KMS-11 (cell line): Measurements from ENCODE around the gene GNL1.
"Not testable (repeated sequence)": the region's sequence is repeated elsewhere in the genome, so short reads cannot be mapped to it uniquely, and the experiment has no call there.

Experiments
- H2AFZ ChIP-seq: fragments of 200-600 bp; sonication (generic); 2 replicates; pipeline ENCODE4 v1.6.1; 2016; ENCODE audit warnings: antibody characterized with exemption, mixed run types, low read depth
- H3K27ac ChIP-seq: fragments of 200-600 bp; sonication (generic); 2 replicates; pipeline ENCODE4 v1.6.1; 2016; ENCODE audit warnings: mild to moderate bottlenecking, mixed run types
- H3K27me3 ChIP-seq: fragments of 200-600 bp; sonication (generic); 2 replicates; pipeline ENCODE4 v1.6.1; 2017; ENCODE audit warnings: mild to moderate bottlenecking, low read depth, mixed run types, moderate library complexity; ENCODE audit not compliant: insufficient read depth
- H3K36me3 ChIP-seq: fragments of 200-600 bp; sonication (generic); 2 replicates; pipeline ENCODE4 v1.6.1; 2017; ENCODE audit warnings: mild to moderate bottlenecking, mixed run types; ENCODE audit not compliant: insufficient read depth
- H3K4me1 ChIP-seq: fragments of 200-600 bp; sonication (generic); 2 replicates; pipeline ENCODE4 v1.6.1; 2016; ENCODE audit warnings: mild to moderate bottlenecking, low read depth, mixed run types; ENCODE audit not compliant: poor library complexity, severe bottlenecking
- H3K4me2 ChIP-seq: fragments of 200-600 bp; sonication (generic); 2 replicates; pipeline ENCODE4 v1.7.0; 2016; ENCODE audit warnings: mild to moderate bottlenecking, mixed run types
- H3K4me3 ChIP-seq: fragments of 200-600 bp; sonication (generic); IDR thresholded peaks from 2 replicates; pipeline ENCODE4 v1.6.1; 2017; ENCODE audit warnings: low read depth, low read length, mixed read lengths; ENCODE audit not compliant: insufficient read depth
- H3K79me2 ChIP-seq: fragments of 200-600 bp; sonication (generic); 2 replicates; pipeline ENCODE4 v1.6.1; 2016; ENCODE audit warnings: low read depth, mixed run types; ENCODE audit not compliant: insufficient read depth
- H3K9ac ChIP-seq: fragments of 200-600 bp; sonication (generic); 2 replicates; pipeline ENCODE4 v1.6.1; 2016; ENCODE audit warnings: mild to moderate bottlenecking, mixed run types
- H4K20me1 ChIP-seq: fragments of 200-600 bp; sonication (generic); 2 replicates; pipeline ENCODE4 v1.6.1; 2016; ENCODE audit warnings: mild to moderate bottlenecking, mixed run types; ENCODE audit not compliant: insufficient read depth
- TF ChIP-seq, protein P1 (sequence below): fragments of 200-600 bp; sonication (generic); conservative IDR thresholded peaks from 2 replicates; pipeline ENCODE4 v1.6.1; 2017; ENCODE audit warnings: low read depth, mild to moderate bottlenecking, antibody characterized with exemption, low read length, moderate library complexity, mixed read lengths

The GNL1 gene

GRCh38 chr6:30600451-30600961, 44.2 kb upstream of the GNL1 start:
- Histone ChIP-seq H3K27ac (no peak overlapping the region), H3K9ac (no peak overlapping the region), H3K4me2 (no peak overlapping the region), H2AFZ (no peak overlapping the region), H4K20me1 (peaks cover 5% of the 10 kb centered on the region; the same call in 1 of the 2 replicates), H3K4me1 (peaks cover 3% of the 10 kb centered on the region), H3K79me2 (no peaks in the 10 kb centered on the region), H3K27me3 (no peaks in the 10 kb centered on the region), H3K36me3 (peaks cover 12% of the 10 kb centered on the region; the same call in 1 of the 2 replicates), H3K4me3 (no peak overlapping the region)
- TF ChIP-seq, protein P1, sequence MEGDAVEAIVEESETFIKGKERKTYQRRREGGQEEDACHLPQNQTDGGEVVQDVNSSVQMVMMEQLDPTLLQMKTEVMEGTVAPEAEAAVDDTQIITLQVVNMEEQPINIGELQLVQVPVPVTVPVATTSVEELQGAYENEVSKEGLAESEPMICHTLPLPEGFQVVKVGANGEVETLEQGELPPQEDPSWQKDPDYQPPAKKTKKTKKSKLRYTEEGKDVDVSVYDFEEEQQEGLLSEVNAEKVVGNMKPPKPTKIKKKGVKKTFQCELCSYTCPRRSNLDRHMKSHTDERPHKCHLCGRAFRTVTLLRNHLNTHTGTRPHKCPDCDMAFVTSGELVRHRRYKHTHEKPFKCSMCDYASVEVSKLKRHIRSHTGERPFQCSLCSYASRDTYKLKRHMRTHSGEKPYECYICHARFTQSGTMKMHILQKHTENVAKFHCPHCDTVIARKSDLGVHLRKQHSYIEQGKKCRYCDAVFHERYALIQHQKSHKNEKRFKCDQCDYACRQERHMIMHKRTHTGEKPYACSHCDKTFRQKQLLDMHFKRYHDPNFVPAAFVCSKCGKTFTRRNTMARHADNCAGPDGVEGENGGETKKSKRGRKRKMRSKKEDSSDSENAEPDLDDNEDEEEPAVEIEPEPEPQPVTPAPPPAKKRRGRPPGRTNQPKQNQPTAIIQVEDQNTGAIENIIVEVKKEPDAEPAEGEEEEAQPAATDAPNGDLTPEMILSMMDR, result no peak

GRCh38 chr6:30599625-30600324, 43.5 kb upstream of the GNL1 start:
- H4K20me1 ChIP-seq, result peaks cover 5% of the 10 kb centered on the region; the same call in 1 of the 2 replicates
- H3K4me1 ChIP-seq, result peaks cover 3% of the 10 kb centered on the region
- no peaks in the 10 kb centered on the region for H3K27me3 ChIP-seq

GRCh38 chr6:30598912-30599624, 42.8 kb upstream of the GNL1 start:
- Histone ChIP-seq H3K4me1 (peaks cover 3% of the 10 kb centered on the region), H3K36me3 (peaks cover 9% of the 10 kb centered on the region; the same call in 1 of the 2 replicates), H4K20me1 (peaks cover 5% of the 10 kb centered on the region; the same call in 1 of the 2 replicates), H3K27me3 (no peaks in the 10 kb centered on the region), H3K4me3 (no peak overlapping the region), H3K9ac (no peak overlapping the region), H3K79me2 (no peaks in the 10 kb centered on the region), H3K4me2 (no peak overlapping the region), H2AFZ (no peak overlapping the region), H3K27ac (no peak overlapping the region)
- TF ChIP-seq, protein P1, result no peak

More at GRCh38 chr6:30599625-30600324, 43.5 kb upstream of the GNL1 start:
- H3K79me2 ChIP-seq, result no peaks in the 10 kb centered on the region
- no peak overlapping the region for H3K4me2 ChIP-seq
- TF ChIP-seq, protein P1, result no peak
- H3K27ac ChIP-seq, result no peak overlapping the region
- no peak overlapping the region for H3K4me3 ChIP-seq
- peaks cover 9% of the 10 kb centered on the region; the same call in 1 of the 2 replicates for H3K36me3 ChIP-seq
- H3K9ac ChIP-seq, result no peak overlapping the region
- no peak overlapping the region for H2AFZ ChIP-seq

DNA sequence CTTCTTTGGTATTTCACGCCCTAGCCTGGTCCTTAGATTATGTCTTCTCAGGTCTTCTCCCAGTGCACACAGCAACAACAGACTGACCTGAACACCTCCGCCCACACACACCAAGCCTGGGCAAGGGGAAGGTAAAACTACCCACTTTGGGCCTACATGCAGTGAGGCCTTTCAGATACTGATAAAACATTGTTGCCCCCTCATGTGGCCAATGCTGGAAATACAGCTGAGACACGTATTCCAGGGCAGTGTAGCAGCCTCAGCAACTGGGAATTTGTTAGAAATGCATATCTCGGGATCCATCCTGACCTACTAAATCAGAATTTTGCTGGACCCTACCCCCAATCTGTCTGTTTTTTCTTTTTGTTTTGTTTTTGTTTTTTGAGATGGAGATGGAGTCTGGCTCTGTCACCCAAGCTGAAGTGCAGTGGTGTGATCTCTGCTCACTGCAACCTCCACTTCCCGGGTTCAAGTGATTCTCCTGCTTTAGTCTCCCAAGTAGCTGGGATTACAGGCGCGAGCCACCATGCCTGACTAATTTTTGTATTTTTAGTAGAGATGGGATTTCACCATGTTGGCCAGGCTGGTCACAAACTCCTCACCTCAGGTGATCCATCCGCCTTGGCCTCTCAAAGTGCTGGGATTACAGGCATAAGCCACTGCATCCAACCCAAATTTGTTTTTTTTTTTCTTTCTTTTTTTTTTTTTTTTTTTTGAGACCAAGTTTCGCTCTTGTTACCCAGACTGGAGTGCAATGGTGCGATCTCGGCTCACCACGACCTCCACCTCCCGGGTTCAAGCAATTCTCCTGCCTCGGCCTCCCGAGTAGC, 41.2 kb upstream of the GNL1 start:
- H3K4me3 ChIP-seq, H3K4me1 ChIP-seq, H3K27me3 ChIP-seq, H2AFZ ChIP-seq, H3K36me3 ChIP-seq, H3K4me2 ChIP-seq, H3K79me2 ChIP-seq, H3K9ac ChIP-seq, H3K27ac ChIP-seq, H4K20me1 ChIP-seq: not testable (repeated sequence)
- TF ChIP-seq, protein P1, result peak; percentile 86
